GM19324 (cell line): Measurements from ENCODE around the gene ELMO1.

Experiments
- ATAC-seq: cut with Tn5 transposase; IDR thresholded peaks from one replicate; pipeline ENCODE4 v1.9.1; 2021; ENCODE audit warnings: mild to moderate bottlenecking, moderate library complexity; ENCODE audit not compliant: unreplicated experiment, low FRiP score

ELMO1 gene

GRCh38 chr7:37410305-37411229, 38.1 kb downstream of the ELMO1 start:
- ATAC-seq = no peak

GRCh38 chr7:37409461-37409860, 39.2 kb downstream of the ELMO1 start:
- ATAC-seq = no peak

DNA sequence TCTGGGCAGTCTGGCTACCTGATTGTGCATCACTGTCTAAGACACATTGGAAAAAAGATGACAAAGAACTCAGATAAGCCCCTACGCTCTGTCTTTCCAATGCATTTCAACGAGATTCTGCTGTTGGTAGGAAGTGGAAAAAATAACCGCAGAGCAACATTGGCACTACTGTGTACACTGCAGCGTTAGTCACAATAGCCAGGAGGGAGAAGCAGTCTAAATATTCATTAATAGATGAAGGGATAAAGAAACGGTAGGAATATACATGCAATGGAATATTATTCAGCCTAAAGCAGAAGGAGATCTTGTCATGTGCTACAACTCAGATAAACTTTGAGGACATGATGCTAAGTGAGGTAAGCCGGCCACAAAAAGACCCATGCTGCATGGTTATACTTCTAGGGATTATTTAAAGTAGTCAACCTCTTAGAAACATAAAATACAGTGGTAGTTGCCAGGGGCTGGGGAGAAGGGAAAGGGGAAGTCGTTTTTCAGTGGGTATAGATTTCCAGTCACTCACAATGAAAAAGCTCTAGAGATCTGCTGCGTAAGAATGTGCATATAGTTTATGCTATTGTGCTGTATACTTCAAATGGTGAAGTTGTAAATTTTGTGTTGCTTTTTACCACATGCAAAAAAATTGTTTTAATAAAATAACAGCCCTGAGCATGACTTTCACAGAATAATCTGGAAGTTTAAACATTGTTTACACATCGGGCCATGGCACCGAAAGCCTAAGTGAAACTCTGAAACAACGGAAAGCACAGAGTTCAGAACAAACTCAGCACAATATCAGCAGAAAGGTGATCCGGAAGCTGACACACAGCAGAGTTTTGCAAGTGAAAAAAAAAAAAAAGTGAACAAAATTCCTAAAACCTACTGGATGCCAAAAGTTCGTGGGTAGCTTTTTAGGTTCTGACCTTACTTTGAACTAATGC, 40.1 kb downstream of the ELMO1 start:
- no peak for ATAC-seq

GRCh38 chr7:37405603-37406122, 43.0 kb downstream of the ELMO1 start:
- ATAC-seq = no peak

- ATAC-seq = no peak
Measured at GRCh38 chr7:37405128-37405527, 43.5 kb downstream of the ELMO1 start.

DNA sequence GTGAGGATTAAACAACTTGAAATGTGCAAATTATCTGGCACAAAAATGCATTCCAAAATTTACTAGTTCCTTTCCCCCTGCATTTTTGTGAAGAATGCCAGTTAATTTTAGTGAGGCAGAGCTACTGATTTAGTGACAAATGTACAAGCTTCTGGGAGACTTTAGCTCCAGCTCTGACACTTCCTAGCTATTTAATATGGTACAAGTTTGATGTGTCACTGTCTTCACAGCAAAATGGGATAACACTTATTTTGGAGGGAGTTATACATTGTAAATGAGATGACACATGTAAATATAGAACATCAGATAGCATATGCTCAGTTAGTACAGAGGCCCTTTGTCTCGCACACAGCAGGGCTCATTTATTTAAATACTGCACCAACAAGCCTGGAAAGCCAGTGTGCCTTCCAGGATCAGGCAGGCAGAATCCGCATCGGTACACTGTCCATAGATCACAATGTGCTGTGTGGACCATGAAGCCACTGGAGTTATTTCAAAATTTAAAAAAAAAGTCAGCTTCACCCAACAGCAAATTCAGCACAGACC, 48.7 kb downstream of the ELMO1 start:
- ATAC-seq = no peak

GRCh38 chr7:37398403-37398802, 50.3 kb downstream of the ELMO1 start:
- no peak for ATAC-seq

GRCh38 chr7:37395618-37396259, 52.9 kb downstream of the ELMO1 start:
- no peak for ATAC-seq

GRCh38 chr7:37394158-37394557, 54.5 kb downstream of the ELMO1 start:
- no peak for ATAC-seq

DNA sequence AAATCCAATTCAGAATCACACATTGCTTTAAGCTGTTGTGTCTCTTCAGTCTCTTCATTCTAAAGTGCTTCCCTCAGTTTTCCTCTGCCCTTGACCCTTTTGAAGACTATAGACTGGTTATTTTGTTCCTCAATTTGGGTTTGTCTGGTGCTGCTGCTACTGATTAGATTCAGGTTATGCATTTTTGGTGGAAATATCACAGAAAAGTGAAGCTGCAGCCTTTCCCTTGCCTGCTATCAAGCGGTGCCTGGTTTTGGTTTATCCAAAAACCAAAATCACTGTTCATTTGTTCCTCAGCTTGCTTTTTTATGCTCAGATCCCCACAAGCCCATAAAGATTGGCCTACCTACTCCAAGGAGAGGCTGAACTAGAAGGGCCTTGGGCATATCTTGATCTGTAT, 55.2 kb downstream of the ELMO1 start:
- no peak for ATAC-seq

DNA sequence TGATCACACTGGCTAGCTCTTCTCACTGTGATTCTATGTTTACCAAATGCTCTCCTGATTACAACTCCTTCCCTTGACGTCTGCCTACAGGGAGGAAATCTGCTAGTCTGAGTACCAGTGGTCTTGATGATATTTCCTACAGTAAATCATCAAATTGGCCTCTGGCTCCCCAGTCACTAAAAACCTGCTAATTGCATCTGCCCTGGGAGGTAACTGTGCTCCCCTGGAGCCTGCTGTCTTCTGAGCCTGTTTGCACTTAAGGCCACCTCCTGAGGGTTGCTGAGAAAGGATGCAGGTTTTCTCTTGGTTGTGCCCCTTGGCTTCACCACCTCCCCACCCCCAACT, 56.0 kb downstream of the ELMO1 start:
- ATAC-seq = no peak

- no peak for ATAC-seq
Measured at GRCh38 chr7:37391791-37392672, 56.6 kb downstream of the ELMO1 start.

DNA sequence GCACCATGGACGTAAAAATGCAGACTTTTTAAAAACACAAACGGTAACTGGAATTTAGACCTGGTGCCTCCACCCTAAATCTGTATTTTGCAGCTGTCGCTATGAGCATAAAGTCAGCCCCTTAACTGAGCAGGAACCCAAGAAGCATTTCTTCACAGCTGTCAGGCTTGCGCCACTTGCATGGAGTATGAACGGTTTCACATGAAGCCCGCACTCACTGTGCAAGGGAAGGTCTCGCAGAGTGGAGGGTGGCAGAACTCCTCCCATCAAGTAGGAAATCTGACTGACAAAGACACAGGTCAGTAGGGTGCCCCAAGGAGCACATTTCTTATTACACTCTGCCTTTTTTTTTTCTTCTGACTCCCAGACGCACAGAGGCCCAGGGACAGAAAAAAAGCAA, 58.5 kb downstream of the ELMO1 start:
- ATAC-seq = no peak

DNA sequence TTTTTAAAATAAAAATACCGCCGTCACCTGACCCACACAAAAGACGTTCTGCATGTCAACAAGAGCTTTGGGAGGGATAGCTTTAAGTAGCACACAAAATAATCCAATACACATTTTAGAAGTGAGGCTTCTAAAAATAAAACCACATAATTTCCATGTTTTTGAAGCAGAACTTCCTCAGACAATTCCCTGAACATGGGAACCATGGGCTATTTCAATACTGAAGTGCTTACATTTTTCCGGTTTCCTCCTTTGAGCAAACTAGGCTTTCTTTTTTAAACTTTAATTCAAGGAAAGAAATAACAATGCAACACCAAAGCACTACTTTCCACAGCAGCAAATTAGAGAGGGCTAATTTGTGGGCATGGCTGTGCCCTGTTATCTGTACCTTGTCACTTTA, 59.9 kb downstream of the ELMO1 start:
- ATAC-seq = no peak

GRCh38 chr7:37385787-37386186, 62.9 kb downstream of the ELMO1 start:
- no peak for ATAC-seq

GRCh38 chr7:37382546-37383088, 66.0 kb downstream of the ELMO1 start:
- no peak for ATAC-seq

DNA sequence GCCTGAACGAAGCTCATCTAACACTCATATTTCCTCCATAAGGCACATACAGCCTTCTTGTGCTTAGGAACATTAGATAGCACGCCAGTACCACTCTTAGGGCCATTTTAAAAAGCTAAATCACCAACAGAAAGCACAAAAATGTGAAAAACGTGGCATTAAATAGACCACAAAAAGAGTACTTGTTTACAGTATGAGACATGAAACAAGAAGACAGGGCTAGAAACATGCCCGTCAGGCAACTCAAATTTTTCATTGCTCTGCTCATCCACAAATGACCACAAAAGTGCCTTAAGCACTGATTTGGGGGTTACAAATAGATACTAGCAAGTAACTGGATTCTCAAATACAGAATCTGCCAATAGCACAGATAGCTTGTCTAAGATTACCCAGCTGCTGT, 67.8 kb downstream of the ELMO1 start:
- no peak for ATAC-seq

GRCh38 chr7:37379546-37380277, 69.0 kb downstream of the ELMO1 start:
- no peak for ATAC-seq

GRCh38 chr7:37377231-37377630, 71.4 kb downstream of the ELMO1 start:
- no peak for ATAC-seq
